Keratinocyte (primary cell): ENCODE measurements around the gene KIAA1191. TPM values are rescaled to one million over a fixed set of nuclear protein-coding genes. Genes with fewer than 3 reads are reported as not detected.

Experiments used
- DNase-seq: peaks from one replicate; pipeline ENCODE4 v3.0.0-alpha.2; 2011; ENCODE audit warnings: low read depth, missing footprints, low spot score
- FAIRE-seq: peaks from 2 replicates; lab custom pipeline; 2011; peaks lifted over from hg19 to GRCh38; lab: Jason Lieb, UNC
- H2AFZ ChIP-seq: 2 replicates; pipeline ENCODE4 v1.6.0; 2012; ENCODE audit warnings: low read length, control low read depth, inconsistent platforms; ENCODE audit not compliant: control insufficient read depth
- H3K27ac ChIP-seq: 2 replicates; pipeline ENCODE4 v1.5.1; 2011; ENCODE audit warnings: low read length; ENCODE audit not compliant: control insufficient read depth, insufficient read depth
- H3K27me3 ChIP-seq: 3 replicates; pipeline ENCODE4 v1.6.0; 2011; ENCODE audit warnings: low read length; ENCODE audit not compliant: control insufficient read depth, insufficient read depth; ENCODE audit errors: extremely low read depth
- H3K36me3 ChIP-seq, 2 experiments: 2 replicates in 1 of 2; 3 replicates in 1 of 2; pipeline ENCODE4 v1.5.1; 2011; ENCODE audit warnings: low read length in 2 of 2, mild to moderate bottlenecking in 1 of 2; ENCODE audit not compliant: control insufficient read depth in 2 of 2, insufficient read depth in 2 of 2; ENCODE audit errors: extremely low read depth in 1 of 2
- H3K4me1 ChIP-seq: 3 replicates; pipeline ENCODE4 v1.5.1; 2011; ENCODE audit warnings: low read length; ENCODE audit not compliant: control insufficient read depth, insufficient read depth; ENCODE audit errors: extremely low read depth
- H3K4me2 ChIP-seq: 3 replicates; pipeline ENCODE4 v1.6.0; 2011; ENCODE audit warnings: low read depth, low read length; ENCODE audit not compliant: control insufficient read depth, insufficient read depth; ENCODE audit errors: extremely low read depth
- H3K4me3 ChIP-seq, 3 experiments: fragments of 200-600 bp in 1 of 3; sonication (generic) in 1 of 3; 2 replicates in 2 of 3; 3 replicates in 1 of 3; pipeline ENCODE4 v1.5.1; 2011 to 2016; ENCODE audit warnings: low read length in 3 of 3, mild to moderate bottlenecking in 3 of 3, control low read depth in 2 of 3, inconsistent platforms in 1 of 3, low read depth in 1 of 3, mixed read lengths in 1 of 3, mixed run types in 1 of 3, moderate library complexity in 1 of 3; ENCODE audit not compliant: control insufficient read depth in 2 of 3, insufficient read depth in 2 of 3; ENCODE audit errors: extremely low read depth in 1 of 3
- H3K79me2 ChIP-seq: 2 replicates; pipeline ENCODE4 v1.6.0; 2012; ENCODE audit warnings: low read length; ENCODE audit not compliant: control insufficient read depth, insufficient read depth
- H3K9ac ChIP-seq: 3 replicates; pipeline ENCODE4 v1.6.0; 2011; ENCODE audit warnings: low read length; ENCODE audit not compliant: control insufficient read depth, insufficient read depth; ENCODE audit errors: extremely low read depth
- H3K9me1 ChIP-seq: 3 replicates; pipeline ENCODE4 v1.6.0; 2011; ENCODE audit warnings: low read length; ENCODE audit not compliant: control insufficient read depth, insufficient read depth; ENCODE audit errors: extremely low read depth
- H3K9me3 ChIP-seq: 2 replicates; pipeline ENCODE4 v1.5.1; 2012; ENCODE audit warnings: low read depth, low read length; ENCODE audit not compliant: control insufficient read depth
- H4K20me1 ChIP-seq: 3 replicates; pipeline ENCODE4 v1.6.0; 2011; ENCODE audit warnings: low read length; ENCODE audit not compliant: control insufficient read depth, insufficient read depth; ENCODE audit errors: extremely low read depth
- CTCF ChIP-seq, 3 experiments: IDR thresholded peaks in 1 of 3; conservative IDR thresholded peaks in 1 of 3; optimal IDR thresholded peaks in 1 of 3; 2 replicates in 2 of 3; 3 replicates in 1 of 3; pipeline versions ENCODE3 to v1.5.1; 2011; ENCODE audit warnings: low read length in 3 of 3, mild to moderate bottlenecking in 3 of 3, moderate library complexity in 2 of 3, control low read depth in 1 of 3, inconsistent platforms in 1 of 3; ENCODE audit not compliant: insufficient read depth in 2 of 3; ENCODE audit errors: extremely low read depth in 1 of 3
- EZH2 ChIP-seq: IDR thresholded peaks from one replicate; pipeline ENCODE4 v1.6.1; 2012; ENCODE audit warnings: inconsistent platforms, mild to moderate bottlenecking, low read length, moderate library complexity
- dilution Hi-C: fragments of 300-500 bp; cut with MboI; formaldehyde crosslinking; loops from one replicate; pipeline ENCODE4 v1.7.0; 2020; ENCODE audit warnings: low sequenced_read_pairs; ENCODE audit not compliant: extremely low pct_ligation_motif_present
- polyA plus RNA-seq, 5 experiments: library from polyadenylated mRNA; depleted of rRNA in 3 of 5; stranded (reverse) in 3 of 5; stranded (forward) in 1 of 5; unstranded in 1 of 5; fragments of >200 nt; gene quantifications; 1 replicate in 1 of 5; 2 replicates in 3 of 5; 3 replicates in 1 of 5; pipeline versions ENCODE4 v1.2.1 to v1.2.3, GENCODE V29; 2011 to 2012; ENCODE audit warnings: missing spikeins in 2 of 5, low read depth in 1 of 5, low replicate concordance in 1 of 5

Gene KIAA1191
- polyA plus RNA-seq, 1 donor (not counting 4 experiments of a cell fraction or from before 2014, with no cell fraction given) = 100 TPM

GRCh38 chr5:176391999-176392398 lies 30.4 kb upstream of the KIAA1191 start:
- H3K4me1 ChIP-seq = peaks cover 11% of the 10 kb centered on the region
- no peaks in the 10 kb centered on the region for H3K27me3 ChIP-seq
- no peak overlapping the region for H3K9ac ChIP-seq
- no peak overlapping the region for H2AFZ ChIP-seq
- no peak overlapping the region for H3K4me3 ChIP-seq
- no peaks in the 10 kb centered on the region for H3K9me3 ChIP-seq
- H4K20me1 ChIP-seq = no peaks in the 10 kb centered on the region
- DNase-seq (no peak), FAIRE-seq (no peak)
- no peak overlapping the region for H3K4me2 ChIP-seq
- H3K27ac ChIP-seq = no peak overlapping the region
- dilution Hi-C loops = no loop called here
- H3K79me2 ChIP-seq = peaks cover 31% of the 10 kb centered on the region
- no peaks in the 10 kb centered on the region for H3K9me1 ChIP-seq
- H3K36me3 ChIP-seq = peaks cover 47 to 53% of the 10 kb centered on the region in 2 experiments
- no peak for TF ChIP-seq CTCF (optimal IDR thresholded peaks at IDR 0.05 in 1 of 3, IDR thresholded peaks at IDR 0.05 in 1 of 3, conservative IDR thresholded peaks at IDR 0.05 in 1 of 3; ENCODE audit: extremely low read depth in 1 of 3, insufficient read depth in 2 of 3, low read length in 3 of 3)
- TF ChIP-seq EZH2 = no peak

GRCh38 chr5:176391479-176391878 lies 29.9 kb upstream of the KIAA1191 start:
- H3K36me3 ChIP-seq = peaks cover 45 to 52% of the 10 kb centered on the region in 2 experiments
- no peak for DNase-seq
- no peak for FAIRE-seq

More at GRCh38 chr5:176391479-176391878, 29.9 kb upstream of the KIAA1191 start:
- peaks cover 16% of the 10 kb centered on the region for H3K4me1 ChIP-seq
- H3K27me3 ChIP-seq = no peaks in the 10 kb centered on the region
- H3K4me2 ChIP-seq = no peak overlapping the region
- peaks cover 32% of the 10 kb centered on the region for H3K79me2 ChIP-seq
- H3K27ac ChIP-seq = no peak overlapping the region
- no peak overlapping the region for H3K9ac ChIP-seq
- dilution Hi-C loops = no loop called here
- no peak overlapping the region for H3K4me3 ChIP-seq
- no peaks in the 10 kb centered on the region for H3K9me3 ChIP-seq
- no peak overlapping the region for H2AFZ ChIP-seq
- peaks cover 2% of the 10 kb centered on the region for H4K20me1 ChIP-seq
- TF ChIP-seq CTCF (optimal IDR thresholded peaks at IDR 0.05 in 1 of 3, IDR thresholded peaks at IDR 0.05 in 1 of 3, conservative IDR thresholded peaks at IDR 0.05 in 1 of 3; ENCODE audit: extremely low read depth in 1 of 3, insufficient read depth in 2 of 3, low read length in 3 of 3) = no peak
- no peak for TF ChIP-seq EZH2
- H3K9me1 ChIP-seq = no peaks in the 10 kb centered on the region
